MM.1S (cell line): ENCODE results near the gene AAMDC.

Experiments used
- EZH2 ChIP-seq: fragments of 300-600 bp; sonication (generic); optimal IDR thresholded peaks from 2 replicates; pipeline ENCODE3; 2017; ENCODE audit warnings: low read depth, mild to moderate bottlenecking, antibody characterized with exemption, low read length, mixed read lengths
- EZH2phosphoT487 ChIP-seq: fragments of 300-600 bp; sonication (generic); IDR thresholded peaks from 2 replicates; pipeline ENCODE4 v1.6.1; 2018; ENCODE audit warnings: antibody characterized with exemption, low read length
- TF ChIP-seq, protein P1 (sequence below): fragments of 300-600 bp; sonication (generic); IDR thresholded peaks from 2 replicates; pipeline ENCODE4 v1.5.1; 2016; ENCODE audit warnings: antibody characterized with exemption, low read length, mixed read lengths

DNA sequence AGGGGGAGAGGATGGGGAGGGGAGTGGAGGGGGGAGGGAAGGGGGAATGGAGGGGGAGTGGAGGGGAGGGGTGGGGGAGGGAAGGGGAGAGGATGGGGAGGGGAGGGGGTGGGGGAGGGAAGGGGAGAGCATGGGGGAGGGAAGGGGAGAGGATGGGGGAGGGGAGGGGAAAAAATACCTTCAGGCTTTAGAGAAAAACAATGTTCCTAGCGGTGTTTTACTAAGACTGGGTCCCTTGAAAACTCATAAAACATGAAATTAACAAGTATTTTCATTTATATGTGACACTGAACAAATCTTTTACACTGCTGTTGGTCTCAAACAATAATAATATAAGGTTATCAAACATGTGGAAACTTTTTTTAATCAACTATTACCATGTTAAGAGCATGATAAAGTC, 42.8 kb upstream of the AAMDC start:
- TF ChIP-seq, protein P1, sequence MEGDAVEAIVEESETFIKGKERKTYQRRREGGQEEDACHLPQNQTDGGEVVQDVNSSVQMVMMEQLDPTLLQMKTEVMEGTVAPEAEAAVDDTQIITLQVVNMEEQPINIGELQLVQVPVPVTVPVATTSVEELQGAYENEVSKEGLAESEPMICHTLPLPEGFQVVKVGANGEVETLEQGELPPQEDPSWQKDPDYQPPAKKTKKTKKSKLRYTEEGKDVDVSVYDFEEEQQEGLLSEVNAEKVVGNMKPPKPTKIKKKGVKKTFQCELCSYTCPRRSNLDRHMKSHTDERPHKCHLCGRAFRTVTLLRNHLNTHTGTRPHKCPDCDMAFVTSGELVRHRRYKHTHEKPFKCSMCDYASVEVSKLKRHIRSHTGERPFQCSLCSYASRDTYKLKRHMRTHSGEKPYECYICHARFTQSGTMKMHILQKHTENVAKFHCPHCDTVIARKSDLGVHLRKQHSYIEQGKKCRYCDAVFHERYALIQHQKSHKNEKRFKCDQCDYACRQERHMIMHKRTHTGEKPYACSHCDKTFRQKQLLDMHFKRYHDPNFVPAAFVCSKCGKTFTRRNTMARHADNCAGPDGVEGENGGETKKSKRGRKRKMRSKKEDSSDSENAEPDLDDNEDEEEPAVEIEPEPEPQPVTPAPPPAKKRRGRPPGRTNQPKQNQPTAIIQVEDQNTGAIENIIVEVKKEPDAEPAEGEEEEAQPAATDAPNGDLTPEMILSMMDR: no peak
- TF ChIP-seq EZH2phosphoT487 (no peak), EZH2 (no peak)
